Activated T-cell treated with anti-CD3 and anti-CD28 coated beads, Interleukin-2, amount 50 U/mL, for 72 hours (primary cell): ENCODE measurements around the gene CIRBP. TPM values are rescaled to one million over a fixed set of nuclear protein-coding genes. Genes with fewer than 3 reads are reported as not detected.

ENCODE experiments used
- ATAC-seq, 2 donors: fragments of 150-1000 bp; cut with Tn5 transposase; replicated peaks in 1 of 2; 2 replicates each; pipeline ENCODE4 v1.10.0; 2021; ENCODE audit warnings: moderate library complexity in 2 of 2, mild to moderate bottlenecking in 1 of 2
- DNase-seq, 2 donors: peaks; one replicate each; pipeline ENCODE4 v3.0.0; 2021 to 2022; ENCODE audit warnings: mixed read lengths in 1 of 2
- H3K27ac Mint-ChIP-seq: one replicate; pipeline ENCODE4 v1.8.0; 2022; ENCODE audit warnings: mild to moderate bottlenecking, moderate library complexity, mixed read lengths
- H3K27me3 Mint-ChIP-seq: one replicate; pipeline ENCODE4 v1.8.0; 2022; ENCODE audit warnings: low read depth, mixed read lengths
- H3K36me3 Mint-ChIP-seq, 2 donors: one replicate each; pipeline ENCODE4 v1.8.0; 2022; ENCODE audit warnings: mixed read lengths in 2 of 2, mild to moderate bottlenecking in 1 of 2; ENCODE audit not compliant: insufficient read depth in 2 of 2
- H3K4me1 Mint-ChIP-seq: one replicate; pipeline ENCODE4 v1.8.0; 2022; ENCODE audit warnings: low read depth, mixed read lengths
- H3K4me3 Mint-ChIP-seq, 2 donors: one replicate each; pipeline ENCODE4 v1.8.0; 2022; ENCODE audit warnings: mild to moderate bottlenecking in 2 of 2, mixed read lengths in 2 of 2, moderate library complexity in 2 of 2
- H3K9me3 Mint-ChIP-seq, 2 donors: one replicate each; pipeline ENCODE4 v1.8.0; 2022; ENCODE audit warnings: mixed read lengths in 2 of 2
- total RNA-seq, 2 donors: library from RNA; stranded (reverse); gene quantifications; one replicate each; pipeline ENCODE4 v1.2.3, GENCODE V29; 2022

Gene CIRBP
- total RNA-seq, 2 donors from 2014 or later = 400 to 456 TPM

DNA sequence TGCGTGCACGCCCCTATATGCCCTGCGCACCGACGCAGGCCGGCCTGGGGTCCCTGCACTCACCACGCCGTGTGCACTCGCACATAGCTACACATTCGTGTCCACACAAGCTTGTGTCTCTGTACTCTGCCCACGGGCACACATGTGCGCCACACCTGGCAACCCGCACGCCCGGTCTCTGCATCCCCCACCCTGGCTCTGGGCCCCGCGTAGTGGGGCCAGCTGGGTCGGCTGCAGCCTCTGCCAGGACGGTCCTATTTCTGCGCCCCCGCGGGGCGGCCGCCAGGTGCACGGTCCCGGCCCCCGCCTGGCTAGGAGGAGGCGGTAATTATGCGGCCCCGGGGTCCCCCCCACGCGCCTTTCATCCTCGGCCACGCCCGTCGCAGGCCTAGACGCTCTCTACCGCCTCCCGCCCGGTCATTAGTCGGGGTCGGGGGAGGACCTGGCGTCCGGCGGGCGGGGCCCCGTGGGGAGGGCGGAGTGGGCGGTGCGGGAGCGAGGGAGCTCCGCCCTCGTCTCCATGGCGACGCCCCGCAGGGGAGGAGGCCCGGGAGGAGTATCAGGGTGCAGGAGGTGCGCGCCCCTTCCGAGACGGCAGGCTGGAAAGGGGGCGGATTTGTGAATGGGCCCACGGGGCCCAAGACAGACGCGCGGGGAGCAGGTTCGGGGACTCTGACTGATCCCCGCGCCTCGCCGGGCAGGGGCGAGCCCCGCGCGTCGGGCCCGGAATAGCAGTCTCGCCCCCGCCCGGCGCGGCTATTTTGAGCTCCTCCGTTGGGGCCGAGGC is 2.8 kb upstream of the CIRBP start:
- Mint-ChIP-seq H3K9me3 (no peaks in the 10 kb centered on the region), H3K27ac (no peak overlapping the region), H3K36me3 (peaks cover 8 to 17% of the 10 kb centered on the region in 2 donors), H3K4me1 (peaks cover 66% of the 10 kb centered on the region), H3K27me3 (no peaks in the 10 kb centered on the region), H3K4me3 (peak overlapping the region; percentile 80 to 88)
- peak; percentile 48 to 52 for ATAC-seq
- DNase-seq = peak; percentile 89 to 91

DNA sequence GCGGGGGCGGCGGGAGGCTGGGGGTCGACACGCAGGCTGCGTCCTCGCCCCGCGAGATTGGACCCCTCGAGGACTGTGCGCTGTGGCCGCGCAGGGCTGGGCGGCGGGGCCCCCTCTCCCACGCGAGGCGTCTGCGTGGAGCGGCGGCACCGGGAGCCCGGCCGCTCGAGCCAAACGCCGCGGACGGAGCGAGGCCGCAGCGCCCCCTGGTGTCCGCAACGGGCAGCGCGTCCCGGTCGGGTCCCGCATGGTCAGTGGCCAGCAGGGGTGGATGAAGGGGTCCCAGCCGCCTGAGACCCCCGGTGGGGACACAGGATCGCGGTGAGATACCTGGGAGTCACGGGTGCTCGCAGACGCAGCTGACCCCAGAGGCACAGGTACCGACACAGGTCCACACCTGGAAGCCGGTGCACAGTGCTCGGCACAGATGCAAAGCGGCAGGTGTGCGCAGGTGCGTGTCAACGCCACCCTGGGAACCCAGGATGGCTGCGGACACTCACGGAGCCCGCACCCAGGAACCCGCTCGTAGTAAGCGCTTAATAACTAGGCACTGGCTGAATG is 2.1 kb upstream of the CIRBP start:
- no peaks in the 10 kb centered on the region for H3K9me3 Mint-ChIP-seq
- ATAC-seq (peak; percentile 10 to 15), DNase-seq (peak; percentile 71 to 91)
- H3K36me3 Mint-ChIP-seq = peaks cover 11 to 20% of the 10 kb centered on the region in 2 donors
- no peaks in the 10 kb centered on the region for H3K27me3 Mint-ChIP-seq
- H3K4me3 Mint-ChIP-seq = peak overlapping the region; percentile 80 to 88
- peaks cover 66% of the 10 kb centered on the region for H3K4me1 Mint-ChIP-seq
- peak overlapping the region; percentile 68 for H3K27ac Mint-ChIP-seq

DNA sequence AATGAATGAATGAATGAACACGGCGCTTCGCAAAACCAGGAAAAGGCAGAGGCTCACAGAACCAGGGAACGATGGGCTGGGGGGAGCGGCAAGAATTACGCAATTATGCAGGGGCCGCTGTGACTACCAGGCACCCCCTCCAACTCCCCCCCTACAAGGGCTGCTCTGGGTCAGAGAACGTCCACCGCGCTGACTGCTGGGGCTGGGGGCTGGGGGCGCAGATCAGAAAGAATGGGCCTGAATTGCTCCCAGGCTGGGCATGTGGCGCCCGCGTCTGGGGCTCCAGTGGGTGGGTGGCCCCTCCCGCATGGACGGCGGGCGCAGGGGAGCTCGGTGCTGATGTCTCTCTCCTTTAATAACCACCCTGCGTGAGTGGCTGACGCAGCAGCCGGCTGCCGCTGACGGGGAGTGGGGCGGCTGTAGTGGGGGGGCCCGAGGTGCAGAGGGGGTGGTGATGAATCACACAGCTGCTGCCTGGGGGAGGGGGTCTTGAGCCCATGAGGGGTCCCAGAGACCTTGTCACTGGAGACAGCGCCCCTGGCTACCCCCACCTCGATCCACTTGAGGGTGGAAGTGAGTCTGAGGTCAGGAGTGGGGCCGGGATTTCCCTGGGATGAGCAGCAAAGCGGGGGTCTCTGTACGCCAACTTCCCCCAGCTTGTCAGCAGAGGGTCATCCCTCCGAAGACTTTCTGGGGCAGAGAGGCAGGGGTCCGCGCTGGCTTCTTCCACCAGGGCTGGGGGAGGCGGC is 1.5 kb upstream of the CIRBP start:
- H3K27me3 Mint-ChIP-seq = no peaks in the 10 kb centered on the region
- H3K27ac Mint-ChIP-seq = no peak overlapping the region
- H3K9me3 Mint-ChIP-seq = no peaks in the 10 kb centered on the region
- ATAC-seq (no peak), DNase-seq (no peak)
- H3K4me3 Mint-ChIP-seq = peak overlapping the region; percentile 80 to 88
- peaks cover 11 to 24% of the 10 kb centered on the region in 2 donors for H3K36me3 Mint-ChIP-seq
- H3K4me1 Mint-ChIP-seq = peaks cover 68% of the 10 kb centered on the region

DNA sequence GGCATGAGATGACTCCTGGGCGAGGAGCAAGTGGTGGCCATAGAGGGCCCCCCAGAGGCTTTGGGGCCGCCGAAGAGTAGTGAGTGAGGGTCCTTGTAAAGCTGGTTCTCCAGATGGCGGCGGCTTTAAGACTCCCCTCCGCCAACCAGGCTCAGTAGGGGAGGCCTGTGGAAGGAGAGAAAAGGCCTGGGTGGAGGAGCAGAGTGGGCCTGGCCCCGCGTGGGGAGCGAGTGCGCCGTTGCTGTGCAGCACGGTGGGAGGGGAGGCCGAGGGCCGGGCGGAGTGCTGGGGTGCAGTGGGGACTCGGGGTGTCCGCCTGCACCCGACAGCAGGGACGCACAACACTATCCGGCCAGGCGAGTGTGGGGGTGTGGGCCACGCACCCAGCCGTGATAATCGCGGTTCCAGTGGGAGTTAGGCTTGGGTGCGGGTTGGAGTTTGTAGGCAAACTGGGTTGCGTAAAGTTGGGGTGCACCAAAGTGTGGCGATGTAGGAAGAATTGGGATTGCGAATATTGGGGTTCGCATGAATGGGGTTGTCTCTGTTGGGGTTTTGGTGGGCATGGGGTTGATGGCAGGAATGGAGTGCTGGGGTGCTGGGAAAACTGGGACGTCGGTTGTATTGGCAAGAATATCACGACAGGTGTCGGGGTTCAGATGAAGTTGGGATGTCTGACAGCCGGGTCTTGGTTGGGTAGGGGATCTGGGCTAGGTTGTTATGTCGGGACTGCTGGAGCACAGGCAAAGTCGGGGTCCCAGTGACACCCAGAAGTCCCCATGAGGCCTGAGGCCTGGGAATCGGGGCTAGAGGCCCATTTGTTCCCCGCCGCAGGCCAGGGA is 687 bp upstream of the CIRBP start:
- Mint-ChIP-seq H3K27me3 (no peaks in the 10 kb centered on the region), H3K27ac (no peak overlapping the region), H3K4me1 (peaks cover 68% of the 10 kb centered on the region), H3K4me3 (peak overlapping the region; percentile 80 to 88), H3K36me3 (peaks cover 16 to 28% of the 10 kb centered on the region in 2 donors), H3K9me3 (no peaks in the 10 kb centered on the region)
- ATAC-seq (no peak), DNase-seq (no peak)

DNA sequence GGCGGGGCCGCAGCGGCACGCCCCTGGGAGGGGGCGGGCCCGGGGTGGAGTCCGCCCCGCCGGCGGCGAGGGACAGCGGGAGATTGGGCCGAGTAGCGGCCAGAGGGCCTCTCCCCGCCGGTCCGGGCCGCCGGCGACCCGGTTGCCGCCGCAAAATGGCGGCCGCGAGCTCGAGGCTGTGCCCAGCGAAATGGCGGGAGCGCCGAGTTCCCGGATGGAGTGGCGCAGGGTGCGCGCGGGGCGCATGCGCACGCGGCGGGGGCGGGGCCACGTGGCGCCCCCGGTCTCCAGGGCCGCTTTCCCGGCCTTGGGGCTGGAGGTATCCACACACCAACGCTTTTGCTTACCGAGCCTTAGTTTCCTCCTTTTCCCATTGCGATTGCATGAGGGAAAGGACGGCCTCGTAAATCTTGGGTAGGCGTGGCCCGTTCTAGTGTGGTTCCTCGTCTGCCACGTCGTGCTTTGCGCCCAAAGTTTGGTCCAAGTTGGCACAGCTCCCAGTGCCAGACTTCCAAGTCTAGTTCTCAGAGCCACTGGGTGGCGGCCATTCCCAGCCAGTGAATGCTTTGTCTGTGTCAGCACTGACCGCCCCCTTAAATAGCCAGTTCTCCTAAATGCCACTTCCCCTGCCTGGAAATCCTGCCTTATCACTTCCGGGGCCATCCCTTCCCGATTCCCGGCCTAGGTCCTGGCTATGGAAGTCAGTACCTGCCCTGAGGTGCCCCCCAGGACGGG is 513 bp downstream of the CIRBP start:
- DNase-seq (peak; percentile 87 to 90), ATAC-seq (peak in 1 of 2 donors; percentile 39)
- Mint-ChIP-seq H3K27me3 (no peaks in the 10 kb centered on the region), H3K4me3 (peak overlapping the region; percentile 83 to 98), H3K4me1 (peaks cover 77% of the 10 kb centered on the region), H3K9me3 (no peaks in the 10 kb centered on the region), H3K36me3 (peaks cover 18 to 30% of the 10 kb centered on the region in 2 donors), H3K27ac (peak overlapping the region; percentile 98)

DNA sequence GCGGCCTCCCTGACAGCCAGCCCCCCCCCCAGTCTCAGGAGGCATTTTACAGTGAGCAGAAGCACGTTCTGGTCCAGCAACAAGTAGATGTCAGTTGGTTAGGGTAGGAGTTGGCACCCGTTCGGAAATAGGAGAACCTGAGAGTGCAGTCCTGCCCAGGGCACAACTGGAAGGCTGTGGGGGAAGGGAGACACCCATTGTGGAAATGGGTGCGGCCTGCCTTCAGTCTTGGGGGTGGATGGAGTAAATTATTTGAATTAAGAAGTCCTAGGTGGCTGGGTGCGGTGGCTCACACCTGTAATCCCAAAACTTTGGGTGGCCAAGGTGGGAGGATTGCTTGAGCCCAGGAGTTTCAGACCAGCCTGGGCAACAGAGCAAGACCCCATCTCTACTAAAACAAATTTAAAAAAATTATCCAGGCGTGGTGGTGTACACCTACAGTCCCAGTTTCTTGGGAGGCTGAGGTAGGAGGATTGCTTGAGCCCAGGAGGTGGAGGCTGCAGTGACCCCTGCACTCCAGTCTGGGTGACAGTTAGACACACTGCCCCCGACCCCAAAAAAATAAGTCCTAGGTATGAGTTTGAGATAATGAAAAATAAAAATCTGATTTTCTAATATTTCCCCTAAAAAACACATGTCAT is 1.2 kb downstream of the CIRBP start:
- Mint-ChIP-seq H3K9me3 (no peaks in the 10 kb centered on the region), H3K4me1 (peaks cover 74% of the 10 kb centered on the region), H3K27me3 (no peaks in the 10 kb centered on the region), H3K36me3 (peaks cover 18 to 30% of the 10 kb centered on the region in 2 donors), H3K4me3 (peak overlapping the region; percentile 83 to 98), H3K27ac (peak overlapping the region; percentile 98)
- ATAC-seq (no peak), DNase-seq (no peak)

DNA sequence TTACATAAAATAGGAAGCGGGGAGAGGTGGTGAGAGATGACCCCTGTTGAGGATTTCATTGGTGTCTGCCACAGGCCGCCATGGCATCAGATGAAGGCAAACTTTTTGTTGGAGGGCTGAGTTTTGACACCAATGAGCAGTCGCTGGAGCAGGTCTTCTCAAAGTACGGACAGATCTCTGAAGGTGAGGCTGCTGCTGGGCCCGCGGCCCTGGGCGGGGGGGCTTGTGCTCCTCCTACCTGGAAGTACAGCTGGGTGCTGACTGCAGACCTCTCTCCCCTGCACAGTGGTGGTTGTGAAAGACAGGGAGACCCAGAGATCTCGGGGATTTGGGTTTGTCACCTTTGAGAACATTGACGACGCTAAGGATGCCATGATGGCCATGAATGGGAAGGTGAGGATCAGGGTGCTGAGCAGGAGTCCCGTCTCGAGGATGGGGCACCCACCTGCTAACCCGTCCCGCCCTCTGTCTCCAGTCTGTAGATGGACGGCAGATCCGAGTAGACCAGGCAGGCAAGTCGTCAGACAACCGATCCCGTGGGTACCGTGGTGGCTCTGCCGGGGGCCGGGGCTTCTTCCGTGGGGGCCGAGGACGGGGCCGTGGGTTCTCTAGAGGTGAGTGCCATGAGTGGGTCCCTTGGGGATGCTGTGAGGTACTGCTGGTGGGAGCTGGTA is 1.9 kb downstream of the CIRBP start:
- ATAC-seq (no peak), DNase-seq (no peak)
- Mint-ChIP-seq H3K27ac (peak overlapping the region; percentile 98), H3K27me3 (no peaks in the 10 kb centered on the region), H3K4me3 (peak overlapping the region; percentile 83 to 98), H3K36me3 (peaks cover 18 to 30% of the 10 kb centered on the region in 2 donors), H3K4me1 (peaks cover 68% of the 10 kb centered on the region), H3K9me3 (no peaks in the 10 kb centered on the region)

DNA sequence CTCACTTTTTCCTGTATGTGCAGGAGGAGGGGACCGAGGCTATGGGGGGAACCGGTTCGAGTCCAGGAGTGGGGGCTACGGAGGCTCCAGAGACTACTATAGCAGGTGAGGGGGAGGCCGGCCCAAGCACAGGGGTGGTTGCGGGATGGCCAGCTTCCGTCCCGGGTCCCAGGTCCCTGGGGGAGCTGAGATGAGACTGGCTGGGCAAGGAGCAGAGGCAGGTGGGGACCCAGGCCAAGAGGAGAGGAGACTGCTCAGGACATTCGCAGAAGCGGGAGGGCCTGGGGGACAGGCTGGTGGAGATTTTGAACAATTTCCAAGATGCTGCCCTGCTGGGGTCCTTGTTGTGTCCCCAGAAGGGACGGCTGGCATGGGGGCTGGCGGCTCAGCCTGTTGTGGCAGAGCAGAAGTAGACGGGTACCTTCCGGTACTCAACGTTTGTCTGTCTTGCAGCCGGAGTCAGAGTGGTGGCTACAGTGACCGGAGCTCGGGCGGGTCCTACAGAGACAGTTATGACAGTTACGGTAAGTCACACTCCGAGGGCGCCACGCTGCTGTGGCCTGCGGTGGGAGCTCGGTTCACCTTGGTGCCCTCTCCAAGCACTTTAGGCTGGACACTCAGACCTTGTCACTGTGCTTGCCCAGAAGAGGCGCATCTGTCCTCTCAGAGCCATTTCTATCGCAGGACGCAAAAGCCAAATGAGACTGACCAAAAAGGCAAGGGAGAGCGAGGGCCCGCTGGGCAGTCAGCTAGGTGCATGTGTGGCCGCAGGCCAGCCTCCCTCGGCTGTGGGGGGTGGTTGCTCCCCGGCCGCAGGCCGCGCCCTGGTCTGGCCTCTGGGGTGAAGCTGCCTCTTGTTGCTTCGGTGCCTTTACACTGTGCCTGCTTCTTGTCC is 2.6 kb downstream of the CIRBP start:
- DNase-seq (no peak), ATAC-seq (no peak)
- peaks cover 71% of the 10 kb centered on the region for H3K4me1 Mint-ChIP-seq
- H3K27me3 Mint-ChIP-seq = no peaks in the 10 kb centered on the region
- peaks cover 18 to 34% of the 10 kb centered on the region in 2 donors for H3K36me3 Mint-ChIP-seq
- peak overlapping the region; percentile 98 for H3K27ac Mint-ChIP-seq
- peak overlapping the region; percentile 83 to 98 for H3K4me3 Mint-ChIP-seq
- no peaks in the 10 kb centered on the region for H3K9me3 Mint-ChIP-seq

DNA sequence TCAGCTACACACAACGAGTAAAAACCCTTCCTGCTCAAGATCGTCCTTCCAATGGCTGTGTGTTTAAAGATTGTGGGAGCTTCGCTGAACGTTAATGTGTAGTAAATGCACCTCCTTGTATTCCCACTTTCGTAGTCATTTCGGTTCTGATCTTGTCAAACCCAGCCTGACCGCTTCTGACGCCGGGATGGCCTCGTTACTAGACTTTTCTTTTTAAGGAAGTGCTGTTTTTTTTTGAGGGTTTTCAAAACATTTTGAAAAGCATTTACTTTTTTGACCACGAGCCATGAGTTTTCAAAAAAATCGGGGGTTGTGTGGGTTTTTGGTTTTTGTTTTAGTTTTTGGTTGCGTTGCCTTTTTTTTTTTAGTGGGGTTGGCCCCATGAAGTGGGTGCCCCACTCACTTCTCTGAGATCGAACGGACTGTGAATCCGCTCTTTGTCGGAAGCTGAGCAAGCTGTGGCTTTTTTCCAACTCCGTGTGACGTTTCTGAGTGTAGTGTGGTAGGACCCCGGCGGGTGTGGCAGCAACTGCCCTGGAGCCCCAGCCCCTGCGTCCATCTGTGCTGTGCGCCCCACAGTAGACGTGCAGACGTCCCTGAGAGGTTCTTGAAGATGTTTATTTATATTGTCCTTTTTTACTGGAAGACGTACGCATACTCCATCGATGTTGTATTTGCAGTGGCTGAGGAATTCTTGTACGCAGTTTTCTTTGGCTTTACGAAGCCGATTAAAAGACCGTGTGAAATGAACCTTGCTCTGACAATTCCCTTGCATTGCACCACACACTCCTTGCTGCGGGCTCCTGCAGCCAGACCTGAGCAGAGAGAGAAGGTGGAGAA is 3.5 kb downstream of the CIRBP start:
- Mint-ChIP-seq H3K9me3 (no peaks in the 10 kb centered on the region), H3K4me1 (peaks cover 70% of the 10 kb centered on the region), H3K36me3 (peaks cover 18 to 33% of the 10 kb centered on the region in 2 donors), H3K27ac (peak overlapping the region; percentile 74), H3K4me3 (peak overlapping the region; percentile 37 to 61), H3K27me3 (no peaks in the 10 kb centered on the region)
- DNase-seq (no peak), ATAC-seq (no peak)
